Panc1 (cell line): Measurements from ENCODE around the gene TMEM121B. TPM values are rescaled to one million over a fixed set of nuclear protein-coding genes. Genes with fewer than 3 reads are reported as not detected.

ENCODE experiments used
- ATAC-seq: fragments of 200-7000 bp; cut with Tn5 transposase; 2 replicates; pipeline ENCODE4 v1.9.1; 2020; ENCODE audit warnings: mild to moderate bottlenecking, moderate library complexity
- BruUV-seq: library from RNA; stranded (reverse); fragments of 400-500 nt; replicated peaks from 2 replicates; lab custom pipeline; 2021; lab: Mats Ljungman, UMichigan
- CTCF ChIA-PET: fragments of 300-600 bp; sonication (Branson Sonifier 250); formaldehyde crosslinking; loops from one replicate; lab custom pipeline; 2022; ENCODE audit warnings: antibody characterized with exemption; lab: Charles Lee
- POLR2A ChIA-PET: fragments of 300-600 bp; sonication (Branson Sonifier 250); formaldehyde crosslinking; loops from one replicate; lab custom pipeline; 2022; ENCODE audit warnings: antibody characterized with exemption; lab: Charles Lee
- DNase-seq: peaks from one replicate; pipeline ENCODE4 v3.0.0-alpha.2; 2010; ENCODE audit warnings: low read depth, low spot score
- H3K27ac ChIP-seq: 2 replicates; pipeline ENCODE4 v1.5.1; 2011; ENCODE audit warnings: mild to moderate bottlenecking, low read length, inconsistent platforms
- H3K27me3 ChIP-seq: fragments of 200-500 bp; sonication (Bioruptor generic); 2 replicates; pipeline ENCODE4 v1.6.0; 2014; ENCODE audit warnings: low read length, inconsistent platforms; ENCODE audit not compliant: control insufficient read depth, insufficient read depth
- H3K36me3 ChIP-seq: fragments of 200-500 bp; sonication (Bioruptor generic); 2 replicates; pipeline ENCODE4 v1.5.1; 2014; ENCODE audit warnings: inconsistent platforms, mild to moderate bottlenecking, low read length, moderate library complexity; ENCODE audit not compliant: control insufficient read depth, insufficient read depth
- H3K4me1 ChIP-seq: 2 replicates; pipeline ENCODE4 v1.5.1; 2011; ENCODE audit warnings: inconsistent platforms, mild to moderate bottlenecking, low read length, moderate library complexity; ENCODE audit not compliant: control insufficient read depth, insufficient read depth
- H3K4me3 ChIP-seq, 2 experiments: 2 replicates each; pipeline ENCODE4 v1.5.1; 2011 to 2012; ENCODE audit warnings: low read depth in 2 of 2, low read length in 2 of 2, mild to moderate bottlenecking in 2 of 2, inconsistent platforms in 1 of 2, moderate library complexity in 1 of 2
- H3K9me3 ChIP-seq: fragments of 200-500 bp; sonication (Bioruptor generic); 2 replicates; pipeline ENCODE4 v1.5.1; 2014; ENCODE audit warnings: low read depth, mild to moderate bottlenecking, inconsistent platforms, low read length, moderate library complexity; ENCODE audit not compliant: control insufficient read depth, insufficient read depth
- POLR2AphosphoS5 ChIP-seq: IDR thresholded peaks from 2 replicates; pipeline ENCODE4 v1.6.1; 2012; ENCODE audit warnings: mild to moderate bottlenecking, low read depth, low read length, moderate library complexity
- SIN3A ChIP-seq: IDR thresholded peaks from 2 replicates; pipeline ENCODE4 v1.6.1; 2012; ENCODE audit warnings: low read depth, mild to moderate bottlenecking, low read length, moderate library complexity, borderline replicate concordance; ENCODE audit not compliant: insufficient read depth
- TCF7L2 ChIP-seq: IDR thresholded peaks from 2 replicates; pipeline ENCODE4 v1.6.1; 2011; ENCODE audit warnings: mild to moderate bottlenecking, low read depth, low read length, inconsistent platforms
- in situ Hi-C: cut with HindIII; loops from 2 replicates; pipeline ENCODE4 v1.10.0; 2016; ENCODE audit warnings: low sequenced_read_pairs, low pct_unique_long_range_greater_than_20kb
- intact Hi-C: fragments of 100-400 bp; cut with micrococcal nuclease; formaldehyde crosslinking; loops from one replicate; pipeline ENCODE4 v1.10.0; 2022; ENCODE audit not compliant: unreplicated experiment
- total RNA-seq: library from RNA; stranded (reverse); gene quantifications from one replicate; pipeline ENCODE4 v1.2.1, GENCODE V29; 2021; ENCODE audit not compliant: unreplicated experiment
- TF ChIP-seq, protein P1 (sequence below), 2 experiments: IDR thresholded peaks; 2 replicates each; pipeline ENCODE4 v1.6.1; 2011 to 2012; ENCODE audit warnings: low read depth in 2 of 2, control low read depth in 1 of 2, low read length in 1 of 2, mild to moderate bottlenecking in 1 of 2, moderate library complexity in 1 of 2; ENCODE audit not compliant: insufficient read depth in 1 of 2
- TF ChIP-seq, protein P2 (sequence below): fragments of 450-650 bp; IDR thresholded peaks from 2 replicates; pipeline ENCODE4 v1.5.1; 2017; ENCODE audit warnings: mild to moderate bottlenecking

The TMEM121B gene
- total RNA-seq, 1 experiment from 2014 or later: 0.44 TPM

DNA sequence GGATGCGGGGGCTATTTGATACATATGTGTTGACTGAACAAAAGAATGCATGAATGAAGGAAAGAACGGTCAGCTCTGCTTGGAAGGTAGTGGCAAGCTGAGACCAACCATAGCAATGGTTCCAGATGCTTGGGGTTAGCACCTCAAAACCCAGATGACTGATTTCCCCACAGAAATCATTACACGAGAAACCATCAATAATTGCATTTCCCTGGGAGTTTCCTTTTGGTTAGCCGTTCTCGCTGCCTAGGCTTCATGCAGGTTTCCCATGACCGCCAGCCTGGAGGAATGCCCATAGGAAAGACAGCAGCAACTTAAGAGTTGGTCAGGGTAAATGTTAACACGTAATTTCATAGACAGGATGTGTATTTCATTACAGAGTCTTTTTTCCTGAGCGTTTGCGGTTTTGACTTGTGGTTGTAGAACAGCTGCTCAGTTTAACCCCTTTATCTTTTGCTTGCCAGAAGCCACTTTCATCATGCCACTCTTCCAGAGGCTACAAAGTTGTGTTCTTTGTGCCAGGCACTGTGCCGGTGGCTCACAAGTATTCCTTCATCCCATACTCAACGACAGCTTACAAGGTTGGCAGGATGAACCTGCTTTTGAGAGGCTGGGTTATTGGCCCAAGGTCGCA is 33.5 kb downstream of the TMEM121B start:
- ATAC-seq (no peak), DNase-seq (no peak)
- no peak for TF ChIP-seq TCF7L2
- no peak for TF ChIP-seq SIN3A
- TF ChIP-seq, protein P1, sequence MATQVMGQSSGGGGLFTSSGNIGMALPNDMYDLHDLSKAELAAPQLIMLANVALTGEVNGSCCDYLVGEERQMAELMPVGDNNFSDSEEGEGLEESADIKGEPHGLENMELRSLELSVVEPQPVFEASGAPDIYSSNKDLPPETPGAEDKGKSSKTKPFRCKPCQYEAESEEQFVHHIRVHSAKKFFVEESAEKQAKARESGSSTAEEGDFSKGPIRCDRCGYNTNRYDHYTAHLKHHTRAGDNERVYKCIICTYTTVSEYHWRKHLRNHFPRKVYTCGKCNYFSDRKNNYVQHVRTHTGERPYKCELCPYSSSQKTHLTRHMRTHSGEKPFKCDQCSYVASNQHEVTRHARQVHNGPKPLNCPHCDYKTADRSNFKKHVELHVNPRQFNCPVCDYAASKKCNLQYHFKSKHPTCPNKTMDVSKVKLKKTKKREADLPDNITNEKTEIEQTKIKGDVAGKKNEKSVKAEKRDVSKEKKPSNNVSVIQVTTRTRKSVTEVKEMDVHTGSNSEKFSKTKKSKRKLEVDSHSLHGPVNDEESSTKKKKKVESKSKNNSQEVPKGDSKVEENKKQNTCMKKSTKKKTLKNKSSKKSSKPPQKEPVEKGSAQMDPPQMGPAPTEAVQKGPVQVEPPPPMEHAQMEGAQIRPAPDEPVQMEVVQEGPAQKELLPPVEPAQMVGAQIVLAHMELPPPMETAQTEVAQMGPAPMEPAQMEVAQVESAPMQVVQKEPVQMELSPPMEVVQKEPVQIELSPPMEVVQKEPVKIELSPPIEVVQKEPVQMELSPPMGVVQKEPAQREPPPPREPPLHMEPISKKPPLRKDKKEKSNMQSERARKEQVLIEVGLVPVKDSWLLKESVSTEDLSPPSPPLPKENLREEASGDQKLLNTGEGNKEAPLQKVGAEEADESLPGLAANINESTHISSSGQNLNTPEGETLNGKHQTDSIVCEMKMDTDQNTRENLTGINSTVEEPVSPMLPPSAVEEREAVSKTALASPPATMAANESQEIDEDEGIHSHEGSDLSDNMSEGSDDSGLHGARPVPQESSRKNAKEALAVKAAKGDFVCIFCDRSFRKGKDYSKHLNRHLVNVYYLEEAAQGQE (IDR thresholded peaks at IDR 0.05; ENCODE audit: insufficient read depth in 1 of 2, low read depth in 2 of 2, low read length in 1 of 2): no peak
- TF ChIP-seq, protein P2, sequence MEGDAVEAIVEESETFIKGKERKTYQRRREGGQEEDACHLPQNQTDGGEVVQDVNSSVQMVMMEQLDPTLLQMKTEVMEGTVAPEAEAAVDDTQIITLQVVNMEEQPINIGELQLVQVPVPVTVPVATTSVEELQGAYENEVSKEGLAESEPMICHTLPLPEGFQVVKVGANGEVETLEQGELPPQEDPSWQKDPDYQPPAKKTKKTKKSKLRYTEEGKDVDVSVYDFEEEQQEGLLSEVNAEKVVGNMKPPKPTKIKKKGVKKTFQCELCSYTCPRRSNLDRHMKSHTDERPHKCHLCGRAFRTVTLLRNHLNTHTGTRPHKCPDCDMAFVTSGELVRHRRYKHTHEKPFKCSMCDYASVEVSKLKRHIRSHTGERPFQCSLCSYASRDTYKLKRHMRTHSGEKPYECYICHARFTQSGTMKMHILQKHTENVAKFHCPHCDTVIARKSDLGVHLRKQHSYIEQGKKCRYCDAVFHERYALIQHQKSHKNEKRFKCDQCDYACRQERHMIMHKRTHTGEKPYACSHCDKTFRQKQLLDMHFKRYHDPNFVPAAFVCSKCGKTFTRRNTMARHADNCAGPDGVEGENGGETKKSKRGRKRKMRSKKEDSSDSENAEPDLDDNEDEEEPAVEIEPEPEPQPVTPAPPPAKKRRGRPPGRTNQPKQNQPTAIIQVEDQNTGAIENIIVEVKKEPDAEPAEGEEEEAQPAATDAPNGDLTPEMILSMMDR: no peak
- TF ChIP-seq POLR2AphosphoS5: no peak
- no peaks in the 10 kb centered on the region for H3K9me3 ChIP-seq
- CTCF ChIA-PET: no interaction called here
- H3K4me1 ChIP-seq: peaks cover 11% of the 10 kb centered on the region
- POLR2A ChIA-PET: no interaction called here
- in situ Hi-C loops: no loop called here
- H3K27me3 ChIP-seq: no peaks in the 10 kb centered on the region
- H3K36me3 ChIP-seq: no peaks in the 10 kb centered on the region
- no TSS peak for BruUV-seq
- intact Hi-C loops: no loop called here
- no peak overlapping the region for H3K4me3 ChIP-seq
- H3K27ac ChIP-seq: no peak overlapping the region

DNA sequence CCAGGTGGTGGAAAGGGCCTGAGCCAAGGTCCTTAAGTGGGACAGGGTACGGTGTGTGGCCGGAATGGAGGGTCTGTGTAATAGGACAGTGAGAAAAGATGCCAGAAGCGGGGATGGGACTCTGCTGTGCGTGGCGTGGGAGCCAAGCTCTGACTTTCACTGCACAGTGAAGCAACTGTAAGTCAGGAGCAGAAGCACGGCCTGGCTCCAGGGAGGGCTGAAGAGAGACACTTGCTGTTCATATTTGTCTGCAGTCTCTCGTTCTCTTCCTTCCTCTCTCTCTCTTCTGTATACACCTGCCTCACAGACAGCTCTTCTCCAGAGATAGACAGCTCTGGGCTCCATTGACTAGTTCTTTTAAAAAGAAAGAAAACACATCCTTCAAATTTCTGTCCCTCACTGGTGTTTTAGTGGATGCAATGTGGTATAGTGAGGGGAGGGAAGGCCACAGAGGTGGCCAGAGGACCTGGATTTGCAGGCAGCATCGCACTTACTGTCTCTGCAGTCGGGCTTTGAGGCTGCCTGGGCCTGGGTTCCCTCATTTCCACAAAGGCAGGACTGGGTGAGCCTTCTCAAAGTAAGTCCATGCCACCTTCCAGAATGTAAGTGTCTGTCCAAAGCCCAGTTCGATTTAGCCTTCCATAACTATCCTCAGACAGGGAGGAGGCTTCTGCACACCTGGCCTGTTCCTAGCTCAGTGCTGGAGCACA is 34.2 kb downstream of the TMEM121B start:
- ChIA-PET CTCF (no interaction called here), POLR2A (no interaction called here)
- DNase-seq (no peak), ATAC-seq (no peak)
- H3K27ac ChIP-seq: no peak overlapping the region
- intact Hi-C loops (no loop called here), in situ Hi-C loops (no loop called here)
- no TSS peak for BruUV-seq
- H3K9me3 ChIP-seq: no peaks in the 10 kb centered on the region
- H3K4me1 ChIP-seq: peaks cover 11% of the 10 kb centered on the region
- H3K4me3 ChIP-seq: no peak overlapping the region
- H3K27me3 ChIP-seq: no peaks in the 10 kb centered on the region
- no peaks in the 10 kb centered on the region for H3K36me3 ChIP-seq
- TF ChIP-seq POLR2AphosphoS5 (no peak), SIN3A (no peak), TCF7L2 (no peak)
- TF ChIP-seq, protein P2: no peak
- TF ChIP-seq, protein P1 (IDR thresholded peaks at IDR 0.05; ENCODE audit: insufficient read depth in 1 of 2, low read depth in 2 of 2, low read length in 1 of 2): no peak
